Panc1 (cell line): ENCODE measurements around the gene GRID1.

Source experiments
- POLR2AphosphoS5 ChIP-seq: IDR thresholded peaks from 2 replicates; pipeline ENCODE4 v1.6.1; 2012; ENCODE audit warnings: mild to moderate bottlenecking, low read depth, low read length, moderate library complexity
- REST ChIP-seq, 2 experiments: IDR thresholded peaks; 2 replicates each; pipeline ENCODE4 v1.6.1; 2011 to 2012; ENCODE audit warnings: low read depth in 2 of 2, control low read depth in 1 of 2, low read length in 1 of 2, mild to moderate bottlenecking in 1 of 2, moderate library complexity in 1 of 2; ENCODE audit not compliant: insufficient read depth in 1 of 2
- SIN3A ChIP-seq: IDR thresholded peaks from 2 replicates; pipeline ENCODE4 v1.6.1; 2012; ENCODE audit warnings: low read depth, mild to moderate bottlenecking, low read length, moderate library complexity, borderline replicate concordance; ENCODE audit not compliant: insufficient read depth
- TCF7L2 ChIP-seq: IDR thresholded peaks from 2 replicates; pipeline ENCODE4 v1.6.1; 2011; ENCODE audit warnings: mild to moderate bottlenecking, low read depth, low read length, inconsistent platforms
- TF ChIP-seq, protein P1 (sequence below): fragments of 450-650 bp; IDR thresholded peaks from 2 replicates; pipeline ENCODE4 v1.5.1; 2017; ENCODE audit warnings: mild to moderate bottlenecking

DNA sequence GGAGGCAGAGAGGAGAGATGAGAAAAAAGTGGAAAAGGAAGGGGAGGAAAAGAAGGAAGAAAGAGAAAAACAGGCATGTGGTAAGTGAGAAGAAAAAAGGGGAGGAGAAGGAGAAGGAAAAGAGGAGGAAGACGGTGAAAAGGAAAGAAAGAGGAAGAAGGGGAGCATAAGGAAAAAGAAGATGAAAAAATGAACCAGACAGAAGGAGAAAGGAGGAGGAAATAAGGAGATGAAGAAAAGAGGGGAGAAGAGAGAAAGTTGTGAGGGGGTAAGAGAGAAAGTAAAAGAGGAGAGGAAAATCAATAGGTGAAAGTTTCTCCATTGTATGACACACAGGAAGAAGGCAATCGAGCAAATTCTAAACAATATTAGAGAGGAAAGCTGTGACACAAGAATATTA, 663.8 kb downstream of the GRID1 start:
- TF ChIP-seq, protein P1, sequence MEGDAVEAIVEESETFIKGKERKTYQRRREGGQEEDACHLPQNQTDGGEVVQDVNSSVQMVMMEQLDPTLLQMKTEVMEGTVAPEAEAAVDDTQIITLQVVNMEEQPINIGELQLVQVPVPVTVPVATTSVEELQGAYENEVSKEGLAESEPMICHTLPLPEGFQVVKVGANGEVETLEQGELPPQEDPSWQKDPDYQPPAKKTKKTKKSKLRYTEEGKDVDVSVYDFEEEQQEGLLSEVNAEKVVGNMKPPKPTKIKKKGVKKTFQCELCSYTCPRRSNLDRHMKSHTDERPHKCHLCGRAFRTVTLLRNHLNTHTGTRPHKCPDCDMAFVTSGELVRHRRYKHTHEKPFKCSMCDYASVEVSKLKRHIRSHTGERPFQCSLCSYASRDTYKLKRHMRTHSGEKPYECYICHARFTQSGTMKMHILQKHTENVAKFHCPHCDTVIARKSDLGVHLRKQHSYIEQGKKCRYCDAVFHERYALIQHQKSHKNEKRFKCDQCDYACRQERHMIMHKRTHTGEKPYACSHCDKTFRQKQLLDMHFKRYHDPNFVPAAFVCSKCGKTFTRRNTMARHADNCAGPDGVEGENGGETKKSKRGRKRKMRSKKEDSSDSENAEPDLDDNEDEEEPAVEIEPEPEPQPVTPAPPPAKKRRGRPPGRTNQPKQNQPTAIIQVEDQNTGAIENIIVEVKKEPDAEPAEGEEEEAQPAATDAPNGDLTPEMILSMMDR = no peak
- TF ChIP-seq SIN3A (no peak), REST (IDR thresholded peaks at IDR 0.05; ENCODE audit: insufficient read depth in 1 of 2, low read depth in 2 of 2, low read length in 1 of 2) (no peak), POLR2AphosphoS5 (no peak), TCF7L2 (no peak)
